Erythroblast (primary cell): ENCODE measurements around the gene ARSI.

ENCODE experiments used
- GATA1 ChIP-seq: IDR thresholded peaks from 2 replicates; pipeline ENCODE4 v1.6.1; 2011; ENCODE audit warnings: low read depth, mild to moderate bottlenecking, control low read depth, low read length, moderate library complexity
- POLR2A ChIP-seq: IDR thresholded peaks from 2 replicates; pipeline ENCODE4 v1.6.1; 2011; ENCODE audit warnings: mild to moderate bottlenecking, low read length

DNA sequence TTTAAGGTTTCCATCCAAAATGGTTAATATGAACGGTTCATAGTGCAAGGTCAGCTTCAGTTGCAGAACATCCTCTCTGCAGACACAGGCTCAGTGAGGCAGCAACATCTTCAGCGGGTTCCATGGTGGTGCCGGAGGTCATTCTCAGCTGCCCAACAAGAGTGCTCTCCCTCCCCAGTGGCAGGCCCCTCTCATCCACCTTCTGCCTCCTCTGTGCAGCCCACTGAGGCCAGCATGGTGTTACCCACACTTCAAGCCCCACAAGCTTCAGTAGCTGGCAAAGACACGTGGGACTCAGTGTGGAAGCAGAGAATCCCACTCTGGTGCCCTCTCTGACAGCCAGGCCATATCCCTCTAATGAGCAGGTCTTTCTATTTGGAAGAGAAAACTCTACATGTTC, 4.1 kb upstream of the ARSI start:
- TF ChIP-seq POLR2A = no peak
- TF ChIP-seq GATA1 = no peak
